ENCODE results near the gene MBOAT2. TPM values are rescaled to one million over a fixed set of nuclear protein-coding genes. Genes with fewer than 3 reads are reported as not detected.

The MBOAT2 gene
- total and polyA plus RNA-seq, 2 donors (not counting 1 experiment from before 2014, with no cell fraction given), result 0.24 to 1.3 TPM

DNA sequence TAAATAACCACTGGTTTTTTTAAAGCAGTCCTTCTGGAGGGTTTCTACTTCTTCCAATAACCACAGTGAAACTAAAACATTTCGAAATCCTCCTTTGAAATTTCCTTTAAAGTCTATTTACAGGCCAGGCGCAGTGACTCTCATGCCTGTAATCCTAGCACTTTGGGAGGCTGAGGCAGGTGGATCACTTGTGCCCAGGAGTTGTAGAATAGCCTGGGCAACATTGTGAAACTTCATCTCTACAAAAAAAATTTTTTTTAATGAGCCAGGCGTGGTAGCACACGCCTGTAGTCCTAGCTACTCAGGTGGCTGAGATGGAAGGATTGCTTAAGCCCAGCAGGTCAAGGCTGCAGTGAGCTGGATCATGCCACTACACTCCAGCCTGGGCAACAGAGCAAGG lies 181.3 kb downstream of the MBOAT2 start:
- DNase-seq (no peak), ATAC-seq (ENCODE audit: low read depth) (no peak)
- Mint-ChIP-seq H3K4me1 (no peaks in the 10 kb centered on the region), H3K9me3 (ENCODE audit: insufficient read depth) (no peaks in the 10 kb centered on the region), H3K27ac (no peak overlapping the region), H3K27me3 (no peaks in the 10 kb centered on the region), H3K4me3 (no peak overlapping the region)
- Histone ChIP-seq H2AFZ (ENCODE audit: insufficient read depth, low read depth, low read length, poor library complexity, severe bottlenecking) (no peak overlapping the region), H3K4me3 (ENCODE audit: control extremely low read depth in 1 of 5, extremely low read depth in 1 of 5, insufficient read depth in 1 of 5, low read depth in 2 of 5, low read length in 4 of 5) (no peak overlapping the region), H3K27ac (ENCODE audit: low read length in 2 of 2) (no peak overlapping the region), H4K20me1 (ENCODE audit: control insufficient read depth, insufficient read depth, low read length, poor library complexity, severe bottlenecking) (peaks cover 2% of the 10 kb centered on the region), H3K36me3 (replicated peaks in 1 of 2; ENCODE audit: control extremely low read depth in 1 of 2, control insufficient read depth in 1 of 2, extremely low read depth in 1 of 2, insufficient read depth in 2 of 2, low read length in 1 of 2) (peaks cover 9 to 28% of the 10 kb centered on the region in 2 experiments), H3K4me1 (ENCODE audit: control insufficient read depth in 2 of 2, insufficient read depth in 2 of 2, low read length in 2 of 2) (no peaks in the 10 kb centered on the region), H3K9ac (ENCODE audit: low read length) (no peak overlapping the region), H3K27me3 (replicated peaks in 1 of 4; ENCODE audit: control extremely low read depth in 1 of 4, control insufficient read depth in 3 of 4, insufficient read depth in 4 of 4, low read length in 3 of 4) (no peaks in the 10 kb centered on the region), H3K9me3 (ENCODE audit: control extremely low read depth in 1 of 3, control insufficient read depth in 2 of 3, insufficient read depth in 1 of 3, low read length in 2 of 3) (no peaks in the 10 kb centered on the region), H3K79me2 (ENCODE audit: control insufficient read depth, insufficient read depth, low read length) (no peaks in the 10 kb centered on the region), H3K4me2 (replicated peaks; ENCODE audit: low read depth, low read length, poor library complexity, severe bottlenecking) (no peak overlapping the region)
- TF ChIP-seq EZH2 (IDR thresholded peaks at IDR 0.05; ENCODE audit: borderline replicate concordance, insufficient read depth, low read depth, low read length, poor library complexity, severe bottlenecking) (no peak), CTCF (IDR thresholded peaks at IDR 0.05) (no peak)
- intact Hi-C loops (cut with micrococcal nuclease), result no loop called here
- 92% methylated on average over 2 of the region's 4 CpGs for WGBS (ENCODE audit: insufficient coverage)
- ChIA-PET CTCF (no interaction called here), POLR2A (no interaction called here)

DNA sequence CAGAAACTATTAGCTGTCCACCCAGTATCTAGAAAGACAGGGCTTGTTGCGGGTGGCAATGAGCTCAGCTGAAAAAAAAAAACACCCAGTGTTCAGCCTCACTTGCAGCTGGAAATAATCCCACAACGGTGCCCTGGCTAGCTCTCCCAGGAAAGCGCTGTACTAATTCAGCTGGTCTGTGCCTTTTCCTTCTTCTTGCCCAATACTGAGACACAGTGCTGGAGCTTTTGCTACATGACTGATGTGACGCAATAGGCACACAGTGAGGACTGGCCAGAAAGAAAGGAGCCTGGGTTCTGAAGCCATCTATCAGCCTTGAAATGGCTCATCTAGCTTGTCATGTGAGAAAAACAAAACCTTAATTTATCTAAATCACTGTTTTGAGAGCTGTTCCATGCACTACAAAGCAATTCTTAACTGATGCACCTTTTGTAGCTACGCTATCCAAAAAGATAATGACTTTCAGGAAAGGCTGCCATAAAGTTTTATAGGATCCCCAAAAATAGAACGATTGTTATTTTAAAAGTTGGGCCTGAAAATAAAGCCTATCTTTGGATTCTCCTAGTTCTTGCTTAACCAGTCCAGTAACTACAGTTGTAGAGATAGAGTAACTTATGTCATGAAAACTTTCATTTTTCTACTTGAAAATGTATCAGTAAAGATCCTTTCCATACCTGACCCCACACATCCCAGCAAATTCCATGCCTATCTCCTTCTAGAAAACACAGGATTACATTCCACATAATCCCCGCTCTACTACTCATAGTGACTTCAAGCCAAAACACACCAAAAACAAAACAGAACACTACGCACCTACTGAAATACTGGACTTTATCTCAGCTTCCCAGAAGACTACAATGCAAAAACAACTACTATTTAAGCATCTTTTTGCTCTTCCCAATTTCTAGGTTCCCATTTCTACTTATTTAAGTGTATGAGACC lies 181.9 kb downstream of the MBOAT2 start:
- H3K36me3 ChIP-seq (replicated peaks in 1 of 2; ENCODE audit: control extremely low read depth in 1 of 2, control insufficient read depth in 1 of 2, extremely low read depth in 1 of 2, insufficient read depth in 2 of 2, low read length in 1 of 2), result peaks cover 11 to 25% of the 10 kb centered on the region in 2 experiments
- no peak overlapping the region for H2AFZ ChIP-seq (ENCODE audit: insufficient read depth, low read depth, low read length, poor library complexity, severe bottlenecking)
- no peaks in the 10 kb centered on the region for H3K4me1 ChIP-seq (ENCODE audit: control insufficient read depth in 2 of 2, insufficient read depth in 2 of 2, low read length in 2 of 2)
- DNase-seq, result no peak
- no peak overlapping the region for H3K27ac ChIP-seq (ENCODE audit: low read length in 2 of 2)
- Mint-ChIP-seq H3K9me3 (ENCODE audit: insufficient read depth) (no peaks in the 10 kb centered on the region), H3K4me3 (no peak overlapping the region), H3K27me3 (no peaks in the 10 kb centered on the region), H3K4me1 (no peaks in the 10 kb centered on the region), H3K27ac (no peak overlapping the region)
- H3K79me2 ChIP-seq (ENCODE audit: control insufficient read depth, insufficient read depth, low read length), result no peaks in the 10 kb centered on the region
- intact Hi-C loops (cut with micrococcal nuclease), result no loop called here
- ATAC-seq (ENCODE audit: low read depth), result no peak
- WGBS (ENCODE audit: insufficient coverage), result 81% methylated on average over 7 of the region's 8 CpGs
- H3K4me3 ChIP-seq (ENCODE audit: control extremely low read depth in 1 of 5, extremely low read depth in 1 of 5, insufficient read depth in 1 of 5, low read depth in 2 of 5, low read length in 4 of 5), result no peak overlapping the region
- TF ChIP-seq EZH2 (IDR thresholded peaks at IDR 0.05; ENCODE audit: borderline replicate concordance, insufficient read depth, low read depth, low read length, poor library complexity, severe bottlenecking) (no peak), CTCF (IDR thresholded peaks at IDR 0.05) (no peak)
- H3K9me3 ChIP-seq (ENCODE audit: control extremely low read depth in 1 of 3, control insufficient read depth in 2 of 3, insufficient read depth in 1 of 3, low read length in 2 of 3), result no peaks in the 10 kb centered on the region
- no peaks in the 10 kb centered on the region for H3K27me3 ChIP-seq (replicated peaks in 1 of 4; ENCODE audit: control extremely low read depth in 1 of 4, control insufficient read depth in 3 of 4, insufficient read depth in 4 of 4, low read length in 3 of 4)
- H3K4me2 ChIP-seq (replicated peaks; ENCODE audit: low read depth, low read length, poor library complexity, severe bottlenecking), result no peak overlapping the region
- ChIA-PET CTCF (no interaction called here), POLR2A (no interaction called here)
- no peak overlapping the region for H3K9ac ChIP-seq (ENCODE audit: low read length)
- no peaks in the 10 kb centered on the region for H4K20me1 ChIP-seq (ENCODE audit: control insufficient read depth, insufficient read depth, low read length, poor library complexity, severe bottlenecking)

All from B cell (primary cell).